GM12801 (cell line): Measurements from ENCODE around the gene ZNF655.

Experiments used
- TF ChIP-seq, protein P1 (sequence below): IDR thresholded peaks from one replicate; pipeline ENCODE4 v1.5.1; 2011; ENCODE audit warnings: control low read depth; ENCODE audit not compliant: insufficient read length; ENCODE audit errors: extremely low read depth

Gene ZNF655

DNA sequence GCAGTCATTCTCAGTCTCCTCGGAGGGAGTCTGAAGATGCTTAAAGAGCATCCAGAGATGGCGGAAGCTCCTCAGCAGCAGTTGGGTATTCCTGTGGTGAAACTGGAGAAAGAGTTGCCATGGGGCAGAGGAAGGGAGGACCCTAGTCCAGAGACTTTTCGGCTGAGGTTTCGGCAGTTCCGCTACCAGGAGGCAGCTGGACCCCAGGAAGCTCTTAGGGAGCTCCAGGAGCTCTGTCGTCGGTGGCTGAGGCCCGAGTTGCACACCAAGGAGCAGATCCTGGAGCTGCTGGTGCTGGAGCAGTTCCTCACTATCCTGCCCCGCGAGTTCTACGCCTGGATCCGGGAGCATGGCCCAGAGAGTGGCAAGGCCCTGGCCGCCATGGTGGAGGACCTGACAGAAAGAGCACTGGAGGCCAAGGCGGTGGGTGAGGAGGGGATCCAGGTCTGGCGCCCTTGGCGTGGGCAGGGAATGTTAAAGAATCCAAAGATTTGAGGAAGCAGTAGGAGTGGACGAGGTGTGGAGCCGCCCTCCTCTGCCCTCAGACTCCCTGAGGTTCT lies 61.2 kb downstream of the ZNF655 start:
- TF ChIP-seq, protein P1, sequence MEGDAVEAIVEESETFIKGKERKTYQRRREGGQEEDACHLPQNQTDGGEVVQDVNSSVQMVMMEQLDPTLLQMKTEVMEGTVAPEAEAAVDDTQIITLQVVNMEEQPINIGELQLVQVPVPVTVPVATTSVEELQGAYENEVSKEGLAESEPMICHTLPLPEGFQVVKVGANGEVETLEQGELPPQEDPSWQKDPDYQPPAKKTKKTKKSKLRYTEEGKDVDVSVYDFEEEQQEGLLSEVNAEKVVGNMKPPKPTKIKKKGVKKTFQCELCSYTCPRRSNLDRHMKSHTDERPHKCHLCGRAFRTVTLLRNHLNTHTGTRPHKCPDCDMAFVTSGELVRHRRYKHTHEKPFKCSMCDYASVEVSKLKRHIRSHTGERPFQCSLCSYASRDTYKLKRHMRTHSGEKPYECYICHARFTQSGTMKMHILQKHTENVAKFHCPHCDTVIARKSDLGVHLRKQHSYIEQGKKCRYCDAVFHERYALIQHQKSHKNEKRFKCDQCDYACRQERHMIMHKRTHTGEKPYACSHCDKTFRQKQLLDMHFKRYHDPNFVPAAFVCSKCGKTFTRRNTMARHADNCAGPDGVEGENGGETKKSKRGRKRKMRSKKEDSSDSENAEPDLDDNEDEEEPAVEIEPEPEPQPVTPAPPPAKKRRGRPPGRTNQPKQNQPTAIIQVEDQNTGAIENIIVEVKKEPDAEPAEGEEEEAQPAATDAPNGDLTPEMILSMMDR = no peak

GRCh38 chr7:99621271-99621670 lies 62.8 kb downstream of the ZNF655 start:
- TF ChIP-seq, protein P1 = no peak

- TF ChIP-seq, protein P1 = no peak
These were observed 64.2 kb downstream of the ZNF655 start for GRCh38 chr7:99622596-99622995.

DNA sequence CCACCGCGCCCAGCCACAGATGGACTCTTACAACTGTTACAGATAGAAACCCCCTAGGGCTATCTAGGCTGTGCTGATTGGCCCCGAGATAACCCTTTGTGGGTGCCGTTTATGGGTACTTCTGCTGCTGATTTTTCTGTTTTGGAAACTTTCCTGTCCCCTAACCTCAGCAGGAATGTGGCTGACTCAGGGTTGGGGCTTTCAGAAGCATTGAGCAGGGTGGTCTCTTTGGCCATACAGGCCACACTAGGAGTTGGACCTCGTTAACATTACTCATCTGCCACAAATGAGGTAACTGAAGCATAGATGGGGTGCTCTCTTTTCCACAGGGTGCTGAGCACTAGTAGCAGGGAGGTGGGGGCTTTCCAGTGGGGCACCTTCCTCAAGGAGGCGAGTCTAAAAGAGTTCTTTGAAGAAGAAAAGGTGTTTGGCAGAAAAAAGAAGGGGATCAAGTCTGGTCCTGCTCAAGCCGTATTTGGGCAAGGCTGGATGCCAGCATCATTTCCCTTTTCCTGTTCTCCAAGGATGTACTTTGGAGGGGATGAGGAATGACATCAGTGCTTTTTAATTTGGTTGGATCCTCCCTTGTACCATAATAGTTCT lies 64.8 kb downstream of the ZNF655 start:
- TF ChIP-seq, protein P1 = no peak

DNA sequence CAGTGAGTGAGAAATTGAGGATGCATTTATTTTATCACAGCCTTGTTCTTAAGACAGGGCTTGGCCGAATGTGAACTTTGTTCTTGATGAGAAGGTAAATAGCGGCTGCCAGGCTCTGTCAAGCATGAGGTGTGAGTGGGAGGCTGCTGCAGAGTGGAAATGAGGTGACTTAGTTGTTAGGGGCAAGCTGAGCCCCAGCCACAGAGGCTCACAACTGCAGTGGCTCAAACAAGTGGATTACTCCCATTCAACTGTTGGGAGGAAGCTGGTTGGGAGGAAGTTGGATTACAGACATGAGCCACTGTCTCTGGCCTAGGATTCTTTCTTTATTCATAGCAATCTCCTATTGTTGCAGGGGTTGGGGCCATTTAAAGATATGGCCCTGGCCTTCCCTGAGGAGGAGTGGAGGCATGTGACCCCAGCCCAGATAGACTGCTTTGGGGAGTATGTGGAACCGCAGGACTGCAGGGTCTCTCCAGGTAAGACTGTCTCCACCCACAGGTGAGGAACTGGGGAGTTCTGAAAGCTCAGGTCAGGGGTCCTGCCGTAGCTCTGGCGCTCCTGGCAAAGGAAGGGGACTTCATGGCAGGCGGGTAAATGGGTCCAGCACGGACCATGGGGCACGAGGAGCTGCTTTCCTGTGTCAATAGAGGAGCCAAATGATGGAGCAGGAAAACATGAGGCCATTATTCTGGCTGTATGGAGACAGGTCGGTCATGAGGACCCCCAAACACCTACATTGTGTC lies 65.4 kb downstream of the ZNF655 start:
- TF ChIP-seq, protein P1 = no peak

GRCh38 chr7:99624484-99624883 lies 66.0 kb downstream of the ZNF655 start:
- TF ChIP-seq, protein P1 = no peak

DNA sequence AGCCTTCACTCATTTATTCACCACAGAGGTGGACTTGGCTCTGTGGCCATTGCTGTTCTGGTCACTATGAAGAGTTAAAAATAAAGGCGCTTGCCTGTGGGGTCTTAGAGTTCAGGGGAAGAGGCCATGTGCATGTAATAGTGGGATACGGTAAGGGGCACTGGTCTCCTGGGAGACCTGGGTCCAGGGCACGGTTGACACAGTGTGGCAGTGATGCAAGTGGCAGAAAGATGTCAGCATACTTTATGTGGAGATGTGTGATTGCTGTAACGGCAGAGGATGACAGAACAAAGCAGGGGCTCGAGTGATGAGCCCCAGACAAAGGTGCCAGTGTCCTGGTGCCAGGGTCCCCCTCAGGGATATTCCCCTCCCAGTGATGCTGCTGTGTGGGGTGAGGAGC lies 66.9 kb downstream of the ZNF655 start:
- TF ChIP-seq, protein P1 = no peak
